Daoy (cell line): Measurements from ENCODE around the gene OR4N5. TPM values are rescaled to one million over a fixed set of nuclear protein-coding genes. Genes with fewer than 3 reads are reported as not detected.

ENCODE experiments used
- total RNA-seq: library from RNA; depleted of rRNA; stranded (reverse); fragments of >200 nt; shearing (Covaris generic); gene quantifications from 2 replicates; pipeline ENCODE4 v1.2.3, GENCODE V29; 2014; rRNA removed

OR4N5 gene
- total RNA-seq, 1 experiment from 2014 or later: not detected

Other genes starting within 250 kb of the OR4N5 start
- gene OR4K5, start 218.2 kb upstream of the OR4N5 start, total RNA-seq: not detected in 2 replicates
- not detected in 2 replicates for gene OR4K1, start 207.9 kb upstream of the OR4N5 start, total RNA-seq
- not detected in 2 replicates for gene OR4K15, start 163.2 kb upstream of the OR4N5 start, total RNA-seq
- not detected in 2 replicates for gene OR4Q2, start 136.7 kb upstream of the OR4N5 start, total RNA-seq
- not detected in 2 replicates for gene OR4K14, start 119.5 kb upstream of the OR4N5 start, total RNA-seq
- gene OR4K13, start 102.8 kb upstream of the OR4N5 start, total RNA-seq: not detected in 2 replicates
- not detected in 2 replicates for gene OR4L1, start 78.8 kb upstream of the OR4N5 start, total RNA-seq
- not detected in 2 replicates for gene OR4K17, start 28.1 kb upstream of the OR4N5 start, total RNA-seq
- not detected in 2 replicates for gene OR11G2, start 52.1 kb downstream of the OR4N5 start, total RNA-seq
- gene OR11H6, start 84.9 kb downstream of the OR4N5 start, total RNA-seq: not detected in 2 replicates
- not detected in 2 replicates for gene OR11H7, start 90.2 kb downstream of the OR4N5 start, total RNA-seq
- not detected in 2 replicates for gene OR11H4, start 100.5 kb downstream of the OR4N5 start, total RNA-seq
- gene TTC5, start 167.1 kb downstream of the OR4N5 start, total RNA-seq: 24.6 and 31.2 TPM in 2 replicates
- 78.1 and 83.5 TPM in 2 replicates for gene CCNB1IP1, start 194.5 kb downstream of the OR4N5 start, total RNA-seq
- 70.3 and 71.1 TPM in 2 replicates for gene PARP2, start 204.8 kb downstream of the OR4N5 start, total RNA-seq